ENCODE data around the gene ZDHHC24. TPM values are rescaled to one million over a fixed set of nuclear protein-coding genes. Genes with fewer than 3 reads are reported as not detected.

Gene ZDHHC24
- total RNA-seq, 1 donor from 2014 or later, result 10.3 TPM

- TF ChIP-seq CTCF (IDR thresholded peaks at IDR 0.05; ENCODE audit: unreplicated experiment), result no peak
- no peak for DNase-seq (ENCODE audit: low spot score)
- Mint-ChIP-seq H3K4me3 (ENCODE audit: unreplicated experiment) (no peak overlapping the region), H3K9me3 (ENCODE audit: unreplicated experiment) (no peaks in the 10 kb centered on the region), H3K36me3 (ENCODE audit: low read depth, unreplicated experiment) (no peaks in the 10 kb centered on the region), H3K27ac (ENCODE audit: unreplicated experiment) (no peak overlapping the region), H3K27me3 (ENCODE audit: unreplicated experiment) (peaks cover 9% of the 10 kb centered on the region), H3K4me1 (ENCODE audit: unreplicated experiment) (no peaks in the 10 kb centered on the region)
These were observed 10.2 kb upstream of the ZDHHC24 start for GRCh38 chr11:66556086-66556485.

GRCh38 chr11:66555416-66555815, 9.6 kb upstream of the ZDHHC24 start:
- Mint-ChIP-seq H3K9me3 (ENCODE audit: unreplicated experiment) (no peaks in the 10 kb centered on the region), H3K27me3 (ENCODE audit: unreplicated experiment) (peaks cover 9% of the 10 kb centered on the region), H3K4me1 (ENCODE audit: unreplicated experiment) (no peaks in the 10 kb centered on the region), H3K36me3 (ENCODE audit: low read depth, unreplicated experiment) (no peaks in the 10 kb centered on the region), H3K27ac (ENCODE audit: unreplicated experiment) (no peak overlapping the region), H3K4me3 (ENCODE audit: unreplicated experiment) (no peak overlapping the region)
- no peak for TF ChIP-seq CTCF (IDR thresholded peaks at IDR 0.05; ENCODE audit: unreplicated experiment)
- DNase-seq (ENCODE audit: low spot score), result no peak

- H3K9me3 Mint-ChIP-seq (ENCODE audit: unreplicated experiment), result no peaks in the 10 kb centered on the region
- peaks cover 7% of the 10 kb centered on the region for H3K27me3 Mint-ChIP-seq (ENCODE audit: unreplicated experiment)
- TF ChIP-seq CTCF (IDR thresholded peaks at IDR 0.05; ENCODE audit: unreplicated experiment), result no peak
- no peaks in the 10 kb centered on the region for H3K36me3 Mint-ChIP-seq (ENCODE audit: low read depth, unreplicated experiment)
- no peak for DNase-seq (ENCODE audit: low spot score)
- peak overlapping the region; percentile 61 for H3K27ac Mint-ChIP-seq (ENCODE audit: unreplicated experiment)
- H3K4me1 Mint-ChIP-seq (ENCODE audit: unreplicated experiment), result no peaks in the 10 kb centered on the region
- H3K4me3 Mint-ChIP-seq (ENCODE audit: unreplicated experiment), result no peak overlapping the region
These were observed 8.8 kb upstream of the ZDHHC24 start for GRCh38 chr11:66554602-66555001.

DNA sequence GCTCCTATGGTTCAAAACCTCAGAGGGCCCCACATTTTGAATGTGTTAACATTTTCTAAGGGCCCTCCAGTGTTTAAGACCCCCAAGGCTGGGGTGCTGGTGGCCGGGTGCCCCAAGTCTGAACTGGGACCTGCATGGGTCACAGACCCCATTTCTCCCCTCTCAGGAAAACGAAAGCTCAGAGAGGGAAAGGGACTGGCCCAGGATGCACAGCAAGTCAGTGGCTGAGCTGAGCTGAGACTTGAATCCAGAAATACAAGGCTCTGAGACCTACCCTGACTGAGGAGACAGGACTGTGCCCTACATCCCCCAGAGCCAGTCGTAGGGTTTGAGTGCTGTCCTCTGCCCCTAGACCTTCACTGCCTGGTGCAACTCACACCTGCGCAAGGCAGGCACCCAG, 5.0 kb upstream of the ZDHHC24 start:
- Mint-ChIP-seq H3K4me1 (ENCODE audit: unreplicated experiment) (no peaks in the 10 kb centered on the region), H3K4me3 (ENCODE audit: unreplicated experiment) (no peak overlapping the region), H3K36me3 (ENCODE audit: low read depth, unreplicated experiment) (no peaks in the 10 kb centered on the region), H3K9me3 (ENCODE audit: unreplicated experiment) (no peaks in the 10 kb centered on the region), H3K27me3 (ENCODE audit: unreplicated experiment) (peaks cover 5% of the 10 kb centered on the region), H3K27ac (ENCODE audit: unreplicated experiment) (no peak overlapping the region)
- DNase-seq (ENCODE audit: low spot score), result no peak
- TF ChIP-seq CTCF (IDR thresholded peaks at IDR 0.05; ENCODE audit: unreplicated experiment), result no peak

GRCh38 chr11:66549696-66550095, 3.8 kb upstream of the ZDHHC24 start:
- Mint-ChIP-seq H3K4me3 (ENCODE audit: unreplicated experiment) (no peak overlapping the region), H3K4me1 (ENCODE audit: unreplicated experiment) (peaks cover 4% of the 10 kb centered on the region), H3K9me3 (ENCODE audit: unreplicated experiment) (no peaks in the 10 kb centered on the region), H3K36me3 (ENCODE audit: low read depth, unreplicated experiment) (no peaks in the 10 kb centered on the region), H3K27ac (ENCODE audit: unreplicated experiment) (no peak overlapping the region), H3K27me3 (ENCODE audit: unreplicated experiment) (peaks cover 2% of the 10 kb centered on the region)
- DNase-seq (ENCODE audit: low spot score), result no peak
- no peak for TF ChIP-seq CTCF (IDR thresholded peaks at IDR 0.05; ENCODE audit: unreplicated experiment)

Measured in endothelial cell (in vitro differentiated cells).